AG09319 (cell line): ENCODE data around the gene SCGB3A1.

Source experiments
- DNase-seq: peaks from one replicate; pipeline ENCODE4 v3.0.0-alpha.2; 2010; ENCODE audit warnings: low read depth; ENCODE audit errors: extremely low read depth
- CTCF ChIP-seq: IDR thresholded peaks from 2 replicates; pipeline ENCODE4 v1.5.1; 2011; ENCODE audit warnings: low read depth, mild to moderate bottlenecking, inconsistent platforms, low read length, moderate library complexity

SCGB3A1 gene

GRCh38 chr5:180618829-180619562 lies 27.7 kb upstream of the SCGB3A1 start:
- DNase-seq, result no peak
- peak; percentile 7 for TF ChIP-seq CTCF

GRCh38 chr5:180618487-180618828 lies 27.2 kb upstream of the SCGB3A1 start:
- TF ChIP-seq CTCF, result no peak
- no peak for DNase-seq

- TF ChIP-seq CTCF, result no peak
- DNase-seq, result no peak
These were observed 22.5 kb upstream of the SCGB3A1 start for GRCh38 chr5:180613814-180614188.

GRCh38 chr5:180613188-180613813 lies 22.0 kb upstream of the SCGB3A1 start:
- no peak for DNase-seq
- TF ChIP-seq CTCF, result no peak

- DNase-seq, result no peak
- no peak for TF ChIP-seq CTCF
These were observed 21.4 kb upstream of the SCGB3A1 start for GRCh38 chr5:180612683-180613082.

GRCh38 chr5:180611140-180611850 lies 20.0 kb upstream of the SCGB3A1 start:
- no peak for TF ChIP-seq CTCF
- no peak for DNase-seq
